HepG2 (cell line): ENCODE data around the gene KIAA1755. TPM values are rescaled to one million over a fixed set of nuclear protein-coding genes. Genes with fewer than 3 reads are reported as not detected.

ENCODE experiments used
- CHD2 ChIP-seq: IDR thresholded peaks from 2 replicates; pipeline ENCODE4 v1.6.1; 2011; ENCODE audit warnings: low read depth, low read length, improper control_type of control experiment
- EP300 ChIP-seq, 3 experiments: sonication (generic) in 1 of 3; formaldehyde crosslinking in 1 of 3; IDR thresholded peaks; 2 replicates each; pipeline versions ENCODE4 v1.5.1 to v1.6.1; 2011 to 2020; ENCODE audit warnings: low read depth in 2 of 3, low read length in 2 of 3, borderline replicate concordance in 1 of 3, improper control_type of control experiment in 1 of 3, mild to moderate bottlenecking in 1 of 3, missing genetic modification reagents in 1 of 3, moderate library complexity in 1 of 3
- GABPB1 ChIP-seq: IDR thresholded peaks from 2 replicates; pipeline ENCODE4 v1.6.1; 2016; ENCODE audit warnings: mild to moderate bottlenecking, missing genetic modification reagents, moderate library complexity, missing compliant biosample characterization
- HCFC1 ChIP-seq: fragments of 150-350 bp; IDR thresholded peaks from 2 replicates; pipeline ENCODE4 v1.6.1; 2014; ENCODE audit warnings: low read depth, low read length
- HNF1A ChIP-seq, 2 experiments: sonication (generic) in 1 of 2; formaldehyde crosslinking in 1 of 2; IDR thresholded peaks; 2 replicates each; pipeline versions ENCODE4 v1.4.0 to v1.6.1; 2016 to 2020; ENCODE audit warnings: borderline replicate concordance in 1 of 2, low read depth in 1 of 2, mild to moderate bottlenecking in 1 of 2, missing genetic modification reagents in 1 of 2
- HNF4A ChIP-seq: sonication (generic); formaldehyde crosslinking; IDR thresholded peaks from 2 replicates; pipeline ENCODE4 v1.4.0; 2020; ENCODE audit warnings: missing genetic modification reagents
- MBD4 ChIP-seq: IDR thresholded peaks from 2 replicates; pipeline ENCODE4 v1.6.1; 2012; ENCODE audit warnings: low read length, inconsistent platforms, borderline replicate concordance
- MIER3 ChIP-seq: IDR thresholded peaks from 2 replicates; pipeline ENCODE4 v1.6.1; 2016; ENCODE audit warnings: missing compliant biosample characterization, borderline replicate concordance
- NFKB2 ChIP-seq: sonication (generic); formaldehyde crosslinking; IDR thresholded peaks from 2 replicates; pipeline ENCODE4 v1.4.0; 2020; ENCODE audit warnings: missing genetic modification reagents, borderline replicate concordance
- POLR2AphosphoS5 ChIP-seq: IDR thresholded peaks from 2 replicates; pipeline ENCODE4 v1.6.1; 2012; ENCODE audit warnings: low read depth, low read length
- RFX1 ChIP-seq: fragments of 450-650 bp; IDR thresholded peaks from 2 replicates; pipeline ENCODE4 v1.6.1; 2017
- SMAD3 ChIP-seq: sonication (generic); formaldehyde crosslinking; IDR thresholded peaks from 2 replicates; pipeline ENCODE4 v1.4.0; 2020; ENCODE audit warnings: missing genetic modification reagents
- SP5 ChIP-seq: IDR thresholded peaks from 2 replicates; pipeline ENCODE4 v1.6.1; 2016; ENCODE audit warnings: low read depth, borderline replicate concordance
- ZBTB43 ChIP-seq: sonication (generic); formaldehyde crosslinking; conservative IDR thresholded peaks from 2 replicates; pipeline ENCODE4 v1.4.0; 2020; ENCODE audit warnings: missing genetic modification reagents
- ZFP62 ChIP-seq: sonication (generic); formaldehyde crosslinking; IDR thresholded peaks from 2 replicates; pipeline ENCODE4 v1.4.0; 2020; ENCODE audit warnings: missing genetic modification reagents
- ZMYM4 ChIP-seq: sonication (generic); formaldehyde crosslinking; IDR thresholded peaks from 2 replicates; pipeline ENCODE4 v1.8.1; 2023; ENCODE audit warnings: mild to moderate bottlenecking, missing genetic modification reagents
- ZNF232 ChIP-seq: sonication (generic); formaldehyde crosslinking; IDR thresholded peaks from 2 replicates; pipeline ENCODE4 v1.4.0; 2020; ENCODE audit warnings: missing genetic modification reagents, borderline replicate concordance
- ZNF33B ChIP-seq: sonication (generic); formaldehyde crosslinking; IDR thresholded peaks from 2 replicates; pipeline ENCODE4 v1.5.1; 2020; ENCODE audit warnings: mild to moderate bottlenecking, missing genetic modification reagents
- ZNF430 ChIP-seq: sonication (generic); formaldehyde crosslinking; IDR thresholded peaks from 2 replicates; pipeline ENCODE4 v1.9.0; 2021; ENCODE audit warnings: mild to moderate bottlenecking, missing genetic modification reagents
- ZNF678 ChIP-seq: sonication (generic); formaldehyde crosslinking; IDR thresholded peaks from 2 replicates; pipeline ENCODE4 v1.4.0; 2020; ENCODE audit warnings: mild to moderate bottlenecking, missing genetic modification reagents
- ZNF850 ChIP-seq: sonication (generic); formaldehyde crosslinking; conservative IDR thresholded peaks from 2 replicates; pipeline ENCODE4 v1.9.0; 2021; ENCODE audit warnings: mild to moderate bottlenecking, missing genetic modification reagents
- polyA plus RNA-seq, 8 experiments: library from polyadenylated mRNA; depleted of rRNA in 3 of 8; stranded (reverse) in 7 of 8; unstranded in 1 of 8; fragments of >200 nt; fragmentation: Illumina TruSeq in 4 of 8; extraction: Trizol in 4 of 8; gene quantifications; 2 replicates each; pipeline versions ENCODE4 v1.2.1 to v1.2.3, GENCODE V29; 2011 to 2016; ENCODE audit warnings: low read depth in 4 of 8, missing spikeins in 1 of 8, mixed read lengths in 1 of 8; ENCODE audit not compliant: insufficient read depth in 1 of 8
- total RNA-seq, 5 experiments: library from RNA; depleted of rRNA; stranded (reverse); fragments of >200 nt; fragmentation: Illumina TruSeq; extraction: Trizol; gene quantifications; 2 replicates each; pipeline ENCODE4 v1.2.3, GENCODE V29; 2016; ENCODE audit warnings: low read depth in 1 of 5
- TF ChIP-seq, protein P1 (sequence below): sonication (generic); formaldehyde crosslinking; IDR thresholded peaks from 2 replicates; pipeline ENCODE4 v1.5.0; 2020; ENCODE audit warnings: mild to moderate bottlenecking, missing genetic modification reagents

KIAA1755 gene
- total and polyA plus RNA-seq, 2 of the 13 experiments (the other 11 are each of a cell fraction or from before 2014, with no cell fraction given): 0.04 TPM; not detected in 1

DNA sequence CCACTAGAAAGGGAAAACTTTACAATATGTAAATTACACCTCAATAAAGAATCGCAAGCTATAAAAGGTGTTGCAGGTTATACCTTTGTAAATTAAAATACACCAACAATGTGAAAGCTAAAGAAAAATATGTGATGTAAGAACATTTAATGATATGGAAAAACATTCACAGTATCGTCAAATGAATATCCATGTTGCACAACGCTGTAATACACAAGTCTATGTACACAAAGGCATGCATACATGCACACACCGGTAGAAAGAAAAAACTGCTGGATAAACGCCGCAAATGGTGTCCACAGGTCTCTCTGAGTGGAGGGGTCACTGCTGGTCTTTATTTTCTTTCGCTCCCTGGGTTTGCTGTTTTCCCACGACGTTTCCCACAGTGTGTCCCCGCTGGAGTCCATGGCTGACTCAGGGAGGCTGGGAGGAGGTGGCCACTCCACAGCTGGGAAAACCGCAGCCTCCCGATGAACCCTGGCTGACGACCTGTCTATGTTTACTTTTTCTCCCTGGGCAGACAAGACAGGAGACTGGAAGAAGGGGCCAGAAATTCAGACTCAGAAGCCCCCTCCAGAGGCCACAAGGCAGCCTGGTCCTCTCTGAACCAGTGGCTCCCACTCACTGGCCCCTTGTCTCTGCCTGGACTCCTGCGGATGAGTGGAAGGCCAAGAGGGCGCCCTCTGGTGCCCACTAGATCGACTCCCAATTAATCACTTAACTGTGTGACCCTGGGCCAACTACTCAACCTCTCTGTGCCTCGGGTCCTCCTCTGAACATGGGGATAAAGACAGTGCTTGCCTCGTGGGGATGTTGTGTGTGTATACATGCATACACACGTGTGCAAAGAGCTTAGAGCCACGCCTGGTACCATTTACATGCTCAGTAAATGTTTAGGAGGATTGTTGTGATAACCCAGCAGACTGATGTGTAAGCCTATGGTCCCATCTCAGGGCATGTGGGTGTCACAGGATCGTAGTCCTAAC is 30.6 kb upstream of the KIAA1755 start (continued):
- no peak for TF ChIP-seq HNF1A (IDR thresholded peaks at IDR 0.05; ENCODE audit: low read depth)
- TF ChIP-seq HNF1A (CRISPR knock-in tag; IDR thresholded peaks at IDR 0.05; ENCODE audit: borderline replicate concordance): no peak
- no peak; the same call in 1 of the 2 replicates for TF ChIP-seq GABPB1 (CRISPR knock-in tag)
- 0 out of 2 replicates have a peak, but pooled peaks have one; percentile 24 for TF ChIP-seq ZNF232 (CRISPR knock-in tag)
- peak; percentile 29; the same call in 1 of the 2 replicates for TF ChIP-seq HCFC1
- TF ChIP-seq ZNF678: no peak
- TF ChIP-seq ZFP62: no peak
- TF ChIP-seq ZMYM4 (CRISPR knock-in tag): peak; percentile 45; the same call in 1 of the 2 replicates
- TF ChIP-seq MBD4: no peak
- no peak for TF ChIP-seq ZNF850 (CRISPR knock-in tag)
- TF ChIP-seq CHD2: no peak
- TF ChIP-seq, protein P1, sequence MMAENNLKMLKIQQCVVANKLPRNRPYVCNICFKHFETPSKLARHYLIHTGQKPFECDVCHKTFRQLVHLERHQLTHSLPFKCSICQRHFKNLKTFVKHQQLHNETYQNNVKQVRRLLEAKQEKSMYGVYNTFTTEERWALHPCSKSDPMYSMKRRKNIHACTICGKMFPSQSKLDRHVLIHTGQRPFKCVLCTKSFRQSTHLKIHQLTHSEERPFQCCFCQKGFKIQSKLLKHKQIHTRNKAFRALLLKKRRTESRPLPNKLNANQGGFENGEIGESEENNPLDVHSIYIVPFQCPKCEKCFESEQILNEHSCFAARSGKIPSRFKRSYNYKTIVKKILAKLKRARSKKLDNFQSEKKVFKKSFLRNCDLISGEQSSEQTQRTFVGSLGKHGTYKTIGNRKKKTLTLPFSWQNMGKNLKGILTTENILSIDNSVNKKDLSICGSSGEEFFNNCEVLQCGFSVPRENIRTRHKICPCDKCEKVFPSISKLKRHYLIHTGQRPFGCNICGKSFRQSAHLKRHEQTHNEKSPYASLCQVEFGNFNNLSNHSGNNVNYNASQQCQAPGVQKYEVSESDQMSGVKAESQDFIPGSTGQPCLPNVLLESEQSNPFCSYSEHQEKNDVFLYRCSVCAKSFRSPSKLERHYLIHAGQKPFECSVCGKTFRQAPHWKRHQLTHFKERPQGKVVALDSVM: peak; percentile 48; the same call in 1 of the 2 replicates
- TF ChIP-seq MIER3 (CRISPR knock-in tag): no peak
- no peak for TF ChIP-seq POLR2AphosphoS5
- no peak for TF ChIP-seq ZBTB43 (CRISPR knock-in tag)
- TF ChIP-seq RFX1: no peak
- no peak for TF ChIP-seq SMAD3
- peak; percentile 30; the same call in 1 of the 2 replicates for TF ChIP-seq NFKB2 (CRISPR knock-in tag)
- no peak for TF ChIP-seq SP5 (CRISPR knock-in tag)
- 0 out of 2 replicates have a peak, but pooled peaks have one; percentile 19 for TF ChIP-seq ZNF430 (CRISPR knock-in tag)
- peak in 1 of 2 experiments; percentile 40; a peak in 1 of 4 replicates for TF ChIP-seq EP300 (IDR thresholded peaks at IDR 0.05; ENCODE audit: low read depth in 2 of 2, low read length in 2 of 2)
- TF ChIP-seq EP300 (CRISPR knock-in tag; IDR thresholded peaks at IDR 0.05; ENCODE audit: borderline replicate concordance): no peak
- peak; percentile 22; the same call in 1 of the 2 replicates for TF ChIP-seq HNF4A (CRISPR knock-in tag)
- TF ChIP-seq ZNF33B (CRISPR knock-in tag): no peak
